ENCODE measurements around the gene TARDBP. TPM values are rescaled to one million over a fixed set of nuclear protein-coding genes. Genes with fewer than 3 reads are reported as not detected.
A peak's percentile ranks its signal among the peaks of the same experiment; 100 is the strongest.

TARDBP gene
- total and polyA plus RNA-seq, 2 experiments from 2014 or later = 204 to 313 TPM

DNA sequence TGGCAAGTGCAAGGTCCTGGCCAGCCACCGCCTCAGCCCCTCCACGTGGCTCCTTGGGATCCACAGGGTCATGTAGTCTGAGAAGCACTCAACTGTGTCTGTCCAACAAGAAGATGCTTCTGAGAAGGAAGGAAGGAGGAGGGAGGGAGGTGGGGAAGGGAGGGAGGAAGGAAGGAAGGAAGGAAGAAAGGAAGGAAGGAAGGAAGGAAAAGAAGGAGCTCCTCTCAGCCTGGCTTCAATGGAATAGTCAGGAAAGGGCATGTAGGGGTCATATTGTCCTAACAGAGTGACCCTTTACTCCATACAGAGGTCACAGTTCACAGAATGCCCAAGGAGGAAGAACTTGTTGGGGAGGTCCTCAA is 42.5 kb upstream of the TARDBP start:
- DNase-seq (ENCODE audit: low spot score) = no peak
- no peaks in the 10 kb centered on the region for H3K36me3 ChIP-seq (ENCODE audit: insufficient read depth)
- no peak overlapping the region for H3K27ac ChIP-seq (ENCODE audit: low read depth)
- Mint-ChIP-seq H3K4me1 (peaks cover 36% of the 10 kb centered on the region), H3K36me3 (ENCODE audit: low read depth) (peaks cover 3% of the 10 kb centered on the region; the same call in 1 of the 3 replicates), H3K27me3 (ENCODE audit: insufficient read depth, low read depth, poor library complexity) (peaks cover 8% of the 10 kb centered on the region), H3K4me3 (no peak overlapping the region), H3K9me3 (peaks cover 4% of the 10 kb centered on the region; the same call in 1 of the 3 replicates), H3K27ac (no peak overlapping the region)
- no peaks in the 10 kb centered on the region for H4K20me1 ChIP-seq (replicated peaks; ENCODE audit: insufficient read depth)
- no peak for ATAC-seq
- peaks cover 24% of the 10 kb centered on the region for H3K4me1 ChIP-seq (ENCODE audit: insufficient read depth)
- H3K4me2 ChIP-seq = peak overlapping the region; percentile 12
- TF ChIP-seq CTCF (conservative IDR thresholded peaks at IDR 0.05; ENCODE audit: low read depth in 2 of 2) (no peak), STAT1 (IDR thresholded peaks at IDR 0.05; ENCODE audit: unreplicated experiment) (no peak), CREB1 (CRISPR knock-in tag; IDR thresholded peaks at IDR 0.05; ENCODE audit: low read depth) (no peak), NANOG (IDR thresholded peaks at IDR 0.05; ENCODE audit: borderline replicate concordance) (no peak), POLR2AphosphoS5 (IDR thresholded peaks at IDR 0.05; ENCODE audit: low read depth) (no peak), ZNF331 (CRISPR knock-in tag; IDR thresholded peaks at IDR 0.05; ENCODE audit: low read depth) (no peak)
- TF ChIP-seq, protein P1, sequence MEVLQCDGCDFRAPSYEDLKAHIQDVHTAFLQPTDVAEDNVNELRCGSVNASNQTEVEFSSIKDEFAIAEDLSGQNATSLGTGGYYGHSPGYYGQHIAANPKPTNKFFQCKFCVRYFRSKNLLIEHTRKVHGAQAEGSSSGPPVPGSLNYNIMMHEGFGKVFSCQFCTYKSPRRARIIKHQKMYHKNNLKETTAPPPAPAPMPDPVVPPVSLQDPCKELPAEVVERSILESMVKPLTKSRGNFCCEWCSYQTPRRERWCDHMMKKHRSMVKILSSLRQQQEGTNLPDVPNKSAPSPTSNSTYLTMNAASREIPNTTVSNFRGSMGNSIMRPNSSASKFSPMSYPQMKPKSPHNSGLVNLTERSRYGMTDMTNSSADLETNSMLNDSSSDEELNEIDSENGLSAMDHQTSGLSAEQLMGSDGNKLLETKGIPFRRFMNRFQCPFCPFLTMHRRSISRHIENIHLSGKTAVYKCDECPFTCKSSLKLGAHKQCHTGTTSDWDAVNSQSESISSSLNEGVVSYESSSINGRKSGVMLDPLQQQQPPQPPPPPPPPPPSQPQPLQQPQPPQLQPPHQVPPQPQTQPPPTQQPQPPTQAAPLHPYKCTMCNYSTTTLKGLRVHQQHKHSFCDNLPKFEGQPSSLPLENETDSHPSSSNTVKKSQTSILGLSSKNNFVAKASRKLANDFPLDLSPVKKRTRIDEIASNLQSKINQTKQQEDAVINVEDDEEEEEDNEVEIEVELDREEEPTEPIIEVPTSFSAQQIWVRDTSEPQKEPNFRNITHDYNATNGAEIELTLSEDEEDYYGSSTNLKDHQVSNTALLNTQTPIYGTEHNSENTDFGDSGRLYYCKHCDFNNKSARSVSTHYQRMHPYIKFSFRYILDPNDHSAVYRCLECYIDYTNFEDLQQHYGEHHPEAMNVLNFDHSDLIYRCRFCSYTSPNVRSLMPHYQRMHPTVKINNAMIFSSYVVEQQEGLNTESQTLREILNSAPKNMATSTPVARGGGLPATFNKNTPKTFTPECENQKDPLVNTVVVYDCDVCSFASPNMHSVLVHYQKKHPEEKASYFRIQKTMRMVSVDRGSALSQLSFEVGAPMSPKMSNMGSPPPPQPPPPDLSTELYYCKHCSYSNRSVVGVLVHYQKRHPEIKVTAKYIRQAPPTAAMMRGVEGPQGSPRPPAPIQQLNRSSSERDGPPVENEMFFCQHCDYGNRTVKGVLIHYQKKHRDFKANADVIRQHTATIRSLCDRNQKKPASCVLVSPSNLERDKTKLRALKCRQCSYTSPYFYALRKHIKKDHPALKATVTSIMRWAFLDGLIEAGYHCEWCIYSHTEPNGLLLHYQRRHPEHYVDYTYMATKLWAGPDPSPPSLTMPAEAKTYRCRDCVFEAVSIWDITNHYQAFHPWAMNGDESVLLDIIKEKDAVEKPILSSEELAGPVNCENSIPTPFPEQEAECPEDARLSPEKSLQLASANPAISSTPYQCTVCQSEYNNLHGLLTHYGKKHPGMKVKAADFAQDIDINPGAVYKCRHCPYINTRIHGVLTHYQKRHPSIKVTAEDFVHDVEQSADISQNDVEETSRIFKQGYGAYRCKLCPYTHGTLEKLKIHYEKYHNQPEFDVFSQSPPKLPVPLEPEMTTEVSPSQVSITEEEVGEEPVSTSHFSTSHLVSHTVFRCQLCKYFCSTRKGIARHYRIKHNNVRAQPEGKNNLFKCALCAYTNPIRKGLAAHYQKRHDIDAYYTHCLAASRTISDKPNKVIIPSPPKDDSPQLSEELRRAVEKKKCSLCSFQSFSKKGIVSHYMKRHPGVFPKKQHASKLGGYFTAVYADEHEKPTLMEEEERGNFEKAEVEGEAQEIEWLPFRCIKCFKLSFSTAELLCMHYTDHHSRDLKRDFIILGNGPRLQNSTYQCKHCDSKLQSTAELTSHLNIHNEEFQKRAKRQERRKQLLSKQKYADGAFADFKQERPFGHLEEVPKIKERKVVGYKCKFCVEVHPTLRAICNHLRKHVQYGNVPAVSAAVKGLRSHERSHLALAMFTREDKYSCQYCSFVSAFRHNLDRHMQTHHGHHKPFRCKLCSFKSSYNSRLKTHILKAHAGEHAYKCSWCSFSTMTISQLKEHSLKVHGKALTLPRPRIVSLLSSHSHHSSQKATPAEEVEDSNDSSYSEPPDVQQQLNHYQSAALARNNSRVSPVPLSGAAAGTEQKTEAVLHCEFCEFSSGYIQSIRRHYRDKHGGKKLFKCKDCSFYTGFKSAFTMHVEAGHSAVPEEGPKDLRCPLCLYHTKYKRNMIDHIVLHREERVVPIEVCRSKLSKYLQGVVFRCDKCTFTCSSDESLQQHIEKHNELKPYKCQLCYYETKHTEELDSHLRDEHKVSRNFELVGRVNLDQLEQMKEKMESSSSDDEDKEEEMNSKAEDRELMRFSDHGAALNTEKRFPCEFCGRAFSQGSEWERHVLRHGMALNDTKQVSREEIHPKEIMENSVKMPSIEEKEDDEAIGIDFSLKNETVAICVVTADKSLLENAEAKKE (CRISPR knock-in tag; IDR thresholded peaks at IDR 0.05) = no peak
- no peaks in the 10 kb centered on the region for H3K9me2 ChIP-seq (ENCODE audit: insufficient read depth)
- H3K4me3 ChIP-seq = no peak overlapping the region
- peak overlapping the region; percentile 92; the same call in 1 of the 2 replicates for H2AFZ ChIP-seq
- peaks cover 5% of the 10 kb centered on the region; the same call in 1 of the 2 replicates for H3F3A ChIP-seq (replicated peaks; ENCODE audit: low read depth)
- H3K27me3 ChIP-seq (ENCODE audit: insufficient read depth) = no peaks in the 10 kb centered on the region
- H3K79me2 ChIP-seq (replicated peaks; ENCODE audit: insufficient read depth) = no peaks in the 10 kb centered on the region
